Esophagus squamous epithelium (tissue), 5 donors: ENCODE measurements around the gene TLCD3B. TPM values are rescaled to one million over a fixed set of nuclear protein-coding genes. Genes with fewer than 3 reads are reported as not detected.

Experiments used
- DNase-seq: peaks from one replicate; lab custom pipeline; 2025; lab: John Stamatoyannopoulos, UW
- H3K27ac ChIP-seq, 4 donors: fragments of 200-600 bp; sonication (generic); one replicate each; pipeline ENCODE4 v1.5.1; 2016 to 2019; ENCODE audit warnings: mild to moderate bottlenecking in 1 of 4
- H3K27me3 ChIP-seq, 4 donors: fragments of 200-600 bp; sonication (generic); 1 replicate in 3 of 4; 2 replicates in 1 of 4; pipeline versions ENCODE4 v1.5.1 to v1.6.0; 2017 to 2021; ENCODE audit warnings: antibody characterized with exemption in 1 of 4
- H3K36me3 ChIP-seq, 3 donors: fragments of 200-600 bp; sonication (generic); one replicate each; pipeline ENCODE4 v1.5.1; 2016 to 2019
- H3K4me1 ChIP-seq, 3 donors: fragments of 200-600 bp; sonication (generic); one replicate each; pipeline ENCODE4 v1.5.1; 2017 to 2019
- H3K4me3 ChIP-seq, 4 donors: fragments of 200-600 bp; sonication (generic); 1 replicate in 3 of 4; 2 replicates in 1 of 4; pipeline ENCODE4 v1.5.1; 2016 to 2019; ENCODE audit warnings: mild to moderate bottlenecking in 2 of 4, moderate library complexity in 1 of 4
- H3K9me3 ChIP-seq, 3 donors: fragments of 200-600 bp; sonication (generic); one replicate each; pipeline ENCODE4 v1.5.1; 2016 to 2019
- CTCF ChIP-seq, 6 experiments: fragments of 450-650 bp in 4 of 6; fragments of 200-600 bp in 2 of 6; sonication (generic) in 2 of 6; IDR thresholded peaks; one replicate each; pipeline ENCODE4 v1.5.1; 2016 to 2019; ENCODE audit warnings: antibody characterized with exemption in 6 of 6, mild to moderate bottlenecking in 4 of 6, moderate library complexity in 4 of 6
- POLR2A ChIP-seq, 4 donors: fragments of 450-650 bp; IDR thresholded peaks; one replicate each; pipeline ENCODE4 v1.6.1; 2017; ENCODE audit warnings: antibody characterized with exemption in 4 of 4, mild to moderate bottlenecking in 4 of 4, moderate library complexity in 3 of 4
- WGBS, 2 donors: methylation state at CpG; one replicate each; pipeline ENCODE4 v1.1.5; 2018; 5-methylcytosine and 5-hydroxymethylcytosine counted together
- intact Hi-C: fragments of 100-400 bp; cut with DNase I; formaldehyde crosslinking; loops from one replicate; pipeline ENCODE4 v1.15.0; 2022
- total RNA-seq, 4 donors: library from RNA; depleted of rRNA; stranded (reverse); fragments of >200 nt; gene quantifications; one replicate each; pipeline ENCODE4 v1.1.0, GENCODE V29; 2016
- donor health status: DM: yes; HTN: yes; CAD: no.

Gene TLCD3B
- total RNA-seq, 4 donors from 2014 or later = not detected

- Histone ChIP-seq H3K4me1 (peaks cover 53 to 77% (median 54%) of the 10 kb centered on the region in 3 donors), H3K27me3 (no peaks in the 10 kb centered on the region), H3K4me3 (peak within 1 kb of the TSS; percentile 92 to 98 (median 95)), H3K36me3 (peaks cover 26 to 36% (median 36%) of the 10 kb centered on the region in 3 donors), H3K9me3 (no peaks in the 10 kb centered on the region), H3K27ac (peak within 1 kb of the TSS; percentile 98 to 100 (median 100))
- peak; percentile 83 for DNase-seq
- WGBS, 2 donors = 0% methylated on average over 6 to 18 of the region's 99 CpGs
- TF ChIP-seq POLR2A (IDR thresholded peaks at IDR 0.05) (peak; percentile 50 to 99 (median 98)), CTCF (IDR thresholded peaks at IDR 0.05) (peak in 2 of 6 experiments; percentile 3 to 15)
- intact Hi-C loops = no loop called here
Measured at GRCh38 chr16:30065102-30065942, 34.3 kb upstream of the TLCD3B start, which contains the start of gene ALDOA. Gene ALDOA (plus strand): TSS chr16:30065760. CDS start chr16:30066898, 1,138 bp downstream.

- H3K4me1 ChIP-seq = peaks cover 50 to 77% (median 53%) of the 10 kb centered on the region in 3 donors
- H3K27me3 ChIP-seq = no peaks in the 10 kb centered on the region
- peaks cover 21 to 30% (median 29%) of the 10 kb centered on the region in 3 donors for H3K36me3 ChIP-seq
- no peaks in the 10 kb centered on the region for H3K9me3 ChIP-seq
- H3K27ac ChIP-seq = peak overlapping the region; percentile 98 to 100 (median 100)
- peak overlapping the region; percentile 92 to 98 (median 95) for H3K4me3 ChIP-seq
- WGBS, 2 donors = 3% methylated on average over 10 of the region's 25 CpGs; no CpG with 5 or more reads in 1 of the 2 donors
- DNase-seq = no peak
- TF ChIP-seq CTCF (IDR thresholded peaks at IDR 0.05) (peak in 1 of 6 experiments; percentile 10), POLR2A (IDR thresholded peaks at IDR 0.05) (peak in 2 of 4 donors; percentile 40 to 66)
- intact Hi-C loops = no loop called here
Measured at GRCh38 chr16:30064729-30065101, 33.6 kb upstream of the TLCD3B start.

- 3% methylated on average over 5 of the region's 27 CpGs; no CpG with 5 or more reads in 1 of the 2 donors for WGBS, 2 donors
- Histone ChIP-seq H3K36me3 (peaks cover 15 to 24% (median 23%) of the 10 kb centered on the region in 3 donors), H3K27ac (peak overlapping the region; percentile 98 to 100 (median 100)), H3K27me3 (no peaks in the 10 kb centered on the region), H3K4me1 (peaks cover 44 to 71% (median 47%) of the 10 kb centered on the region in 3 donors), H3K4me3 (peak overlapping the region; percentile 92 to 98 (median 95)), H3K9me3 (no peaks in the 10 kb centered on the region)
- TF ChIP-seq CTCF (IDR thresholded peaks at IDR 0.05) (peak in 4 of 6 experiments; percentile 33 to 46 (median 42)), POLR2A (IDR thresholded peaks at IDR 0.05) (peak in 2 of 4 donors; percentile 25 to 38)
- no peak for DNase-seq
- intact Hi-C loops = no loop called here
Measured at GRCh38 chr16:30063893-30064728, 33.0 kb upstream of the TLCD3B start.

GRCh38 chr16:30063278-30063892 lies 32.3 kb upstream of the TLCD3B start:
- no peak for DNase-seq
- Histone ChIP-seq H3K4me1 (peaks cover 36 to 69% (median 40%) of the 10 kb centered on the region in 3 donors), H3K9me3 (no peaks in the 10 kb centered on the region), H3K4me3 (peak overlapping the region; percentile 92 to 98 (median 95)), H3K36me3 (peaks cover 7 to 17% (median 16%) of the 10 kb centered on the region in 3 donors), H3K27ac (peak overlapping the region; percentile 98 to 100 (median 100)), H3K27me3 (no peaks in the 10 kb centered on the region)
- TF ChIP-seq POLR2A (IDR thresholded peaks at IDR 0.05) (no peak), CTCF (IDR thresholded peaks at IDR 0.05) (no peak)
- intact Hi-C loops = no loop called here
- WGBS, 2 donors = 65 to 93% methylated on average over 3 to 6 of the region's 12 CpGs
